Measurements from ENCODE around the gene MAP3K9.

- TF ChIP-seq, protein P1, sequence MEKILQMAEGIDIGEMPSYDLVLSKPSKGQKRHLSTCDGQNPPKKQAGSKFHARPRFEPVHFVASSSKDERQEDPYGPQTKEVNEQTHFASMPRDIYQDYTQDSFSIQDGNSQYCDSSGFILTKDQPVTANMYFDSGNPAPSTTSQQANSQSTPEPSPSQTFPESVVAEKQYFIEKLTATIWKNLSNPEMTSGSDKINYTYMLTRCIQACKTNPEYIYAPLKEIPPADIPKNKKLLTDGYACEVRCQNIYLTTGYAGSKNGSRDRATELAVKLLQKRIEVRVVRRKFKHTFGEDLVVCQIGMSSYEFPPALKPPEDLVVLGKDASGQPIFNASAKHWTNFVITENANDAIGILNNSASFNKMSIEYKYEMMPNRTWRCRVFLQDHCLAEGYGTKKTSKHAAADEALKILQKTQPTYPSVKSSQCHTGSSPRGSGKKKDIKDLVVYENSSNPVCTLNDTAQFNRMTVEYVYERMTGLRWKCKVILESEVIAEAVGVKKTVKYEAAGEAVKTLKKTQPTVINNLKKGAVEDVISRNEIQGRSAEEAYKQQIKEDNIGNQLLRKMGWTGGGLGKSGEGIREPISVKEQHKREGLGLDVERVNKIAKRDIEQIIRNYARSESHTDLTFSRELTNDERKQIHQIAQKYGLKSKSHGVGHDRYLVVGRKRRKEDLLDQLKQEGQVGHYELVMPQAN (conservative IDR thresholded peaks at IDR 0.05) = no peak
- TF ChIP-seq CEBPB (IDR thresholded peaks at IDR 0.05; ENCODE audit: borderline replicate concordance in 1 of 2, low read depth in 2 of 2, low read length in 2 of 2) (no peak), POLR2AphosphoS5 (IDR thresholded peaks at IDR 0.05; ENCODE audit: low read length) (no peak)
- TF ChIP-seq, protein P2, sequence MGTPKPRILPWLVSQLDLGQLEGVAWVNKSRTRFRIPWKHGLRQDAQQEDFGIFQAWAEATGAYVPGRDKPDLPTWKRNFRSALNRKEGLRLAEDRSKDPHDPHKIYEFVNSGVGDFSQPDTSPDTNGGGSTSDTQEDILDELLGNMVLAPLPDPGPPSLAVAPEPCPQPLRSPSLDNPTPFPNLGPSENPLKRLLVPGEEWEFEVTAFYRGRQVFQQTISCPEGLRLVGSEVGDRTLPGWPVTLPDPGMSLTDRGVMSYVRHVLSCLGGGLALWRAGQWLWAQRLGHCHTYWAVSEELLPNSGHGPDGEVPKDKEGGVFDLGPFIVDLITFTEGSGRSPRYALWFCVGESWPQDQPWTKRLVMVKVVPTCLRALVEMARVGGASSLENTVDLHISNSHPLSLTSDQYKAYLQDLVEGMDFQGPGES (IDR thresholded peaks at IDR 0.05) = no peak
These were observed 92.8 kb downstream of the MAP3K9 start for GRCh38 chr14:70716483-70716882.
